A549 (cell line): ENCODE data around the gene DNMT3A. TPM values are rescaled to one million over a fixed set of nuclear protein-coding genes. Genes with fewer than 3 reads are reported as not detected.

Experiments used
- ATAC-seq, 2 experiments: fragments of 200-7000 bp in 1 of 2; fragments of >200 bp in 1 of 2; cut with Nextera tagmentation in 1 of 2; cut with Tn5 transposase in 1 of 2; 3 replicates each; pipeline versions ENCODE4 v1.8.0 to v1.9.1; 2018 to 2020; ENCODE audit warnings: mild to moderate bottlenecking in 1 of 2, moderate library complexity in 1 of 2
- CTCF ChIA-PET: fragments of 300-600 bp; sonication (Branson Sonifier 250); formaldehyde crosslinking; extraction: SDS; loops from one replicate; lab custom pipeline; 2021; ENCODE audit warnings: antibody characterized with exemption, inconsistent platforms; lab: Yijun Ruan, JAX
- POLR2A ChIA-PET: fragments of 350-600 bp; formaldehyde crosslinking; extraction: SDS; loops from one replicate; lab custom pipeline; 2021; ENCODE audit warnings: antibody characterized with exemption, inconsistent platforms; lab: Yijun Ruan, JAX
- DNase-seq, 2 experiments: peaks; one replicate each; pipeline versions ENCODE4 v3.0.0 to v3.0.0-alpha.2; 2011 to 2016; ENCODE audit warnings: low read depth in 1 of 2, low spot score in 1 of 2
- FAIRE-seq: peaks from 2 replicates; lab custom pipeline; 2011; peaks lifted over from hg19 to GRCh38; lab: Jason Lieb, UNC
- H3K27ac ChIP-seq, 2 experiments: fragments of >200 bp; sonication (Bioruptor Twin); formaldehyde crosslinking; 3 replicates each; pipeline ENCODE4 v1.5.1; 2016 to 2017
- H3K4me1 ChIP-seq: fragments of >200 bp; sonication (Bioruptor Twin); formaldehyde crosslinking; 3 replicates; pipeline ENCODE4 v1.6.1; 2016
- H3K4me2 ChIP-seq: fragments of >200 bp; sonication (Bioruptor Twin); formaldehyde crosslinking; 3 replicates; pipeline ENCODE4 v1.6.1; 2016
- H3K4me3 ChIP-seq: fragments of >200 bp; sonication (Bioruptor Twin); formaldehyde crosslinking; 3 replicates; pipeline ENCODE4 v1.5.1; 2016
- H3K9me3 ChIP-seq: fragments of >200 bp; sonication (Bioruptor Twin); formaldehyde crosslinking; 3 replicates; pipeline ENCODE4 v1.6.1; 2016
- ATOH8 ChIP-seq: fragments of 250-450 bp; sonication (Bioruptor Pico); IDR thresholded peaks from 2 replicates; pipeline ENCODE4 v1.5.0; 2020; ENCODE audit warnings: low read depth, mild to moderate bottlenecking, moderate library complexity
- BHLHE40 ChIP-seq: IDR thresholded peaks from 2 replicates; pipeline ENCODE4 v1.6.1; 2012; ENCODE audit warnings: low read depth, low read length, inconsistent platforms
- CBX2 ChIP-seq: fragments of 200-600 bp; sonication (generic); IDR thresholded peaks from 2 replicates; pipeline ENCODE4 v1.6.1; 2016; ENCODE audit warnings: low read depth, mild to moderate bottlenecking, borderline replicate concordance
- CTCF ChIP-seq: fragments of >200 bp; sonication (Bioruptor Twin); formaldehyde crosslinking; IDR thresholded peaks from 3 replicates; pipeline ENCODE4 v1.5.1; 2016
- FOSB ChIP-seq: fragments of 250-450 bp; sonication (Bioruptor Pico); IDR thresholded peaks from 2 replicates; pipeline ENCODE4 v1.5.0; 2020; ENCODE audit warnings: mild to moderate bottlenecking, moderate library complexity
- FOSL2 ChIP-seq, 2 experiments: fragments of 450-650 bp in 1 of 2; fragments of >200 bp in 1 of 2; sonication (Bioruptor Twin) in 1 of 2; formaldehyde crosslinking; IDR thresholded peaks; 2 replicates each; pipeline versions ENCODE4 v1.5.0 to v1.6.1; 2016 to 2020; ENCODE audit warnings: mild to moderate bottlenecking in 1 of 2, moderate library complexity in 1 of 2
- GATA3 ChIP-seq: IDR thresholded peaks from 2 replicates; pipeline ENCODE4 v1.6.1; 2012; ENCODE audit warnings: borderline replicate concordance
- HES2 ChIP-seq: fragments of >200 bp; sonication (Bioruptor Twin); formaldehyde crosslinking; IDR thresholded peaks from 2 replicates; pipeline ENCODE4 v1.6.1; 2016
- HEYL ChIP-seq: fragments of 250-450 bp; sonication (Bioruptor Pico); IDR thresholded peaks from 2 replicates; pipeline ENCODE4 v1.8.0; 2021; ENCODE audit warnings: mild to moderate bottlenecking, moderate library complexity
- HOXA7 ChIP-seq: fragments of 250-450 bp; sonication (Bioruptor Pico); IDR thresholded peaks from 2 replicates; pipeline ENCODE4 v1.5.0; 2020; ENCODE audit warnings: mild to moderate bottlenecking, moderate library complexity
- HOXB13 ChIP-seq: fragments of 250-450 bp; sonication (Bioruptor Pico); IDR thresholded peaks from 2 replicates; pipeline ENCODE4 v1.5.0; 2020; ENCODE audit warnings: low read depth, mild to moderate bottlenecking, moderate library complexity
- HOXB5 ChIP-seq: fragments of 250-450 bp; sonication (Bioruptor Pico); IDR thresholded peaks from 2 replicates; pipeline ENCODE4 v1.5.0; 2020; ENCODE audit warnings: mild to moderate bottlenecking, moderate library complexity
- JUN ChIP-seq, 2 experiments: fragments of >200 bp; sonication (Bioruptor Twin); formaldehyde crosslinking; IDR thresholded peaks; 2 replicates in 1 of 2; 3 replicates in 1 of 2; pipeline ENCODE4 v1.6.1; 2016 to 2017
- JUNB ChIP-seq: fragments of >200 bp; sonication (Bioruptor Twin); formaldehyde crosslinking; IDR thresholded peaks from 2 replicates; pipeline ENCODE4 v1.6.1; 2016
- KDM5A ChIP-seq: fragments of 200-600 bp; sonication (generic); IDR thresholded peaks from 2 replicates; pipeline ENCODE4 v1.6.1; 2016; ENCODE audit warnings: antibody characterized with exemption, mild to moderate bottlenecking
- MAX ChIP-seq: IDR thresholded peaks from 2 replicates; pipeline ENCODE4 v1.6.1; 2012
- MYC ChIP-seq: IDR thresholded peaks from 2 replicates; pipeline ENCODE4 v1.6.1; 2012; ENCODE audit warnings: mild to moderate bottlenecking, inconsistent platforms, low read length, improper control_type of control experiment, borderline replicate concordance
- NFE2L2 ChIP-seq: fragments of 150-350 bp; conservative IDR thresholded peaks from 2 replicates; pipeline ENCODE4 v1.6.1; 2014; ENCODE audit warnings: low read length
- PBX3 ChIP-seq: IDR thresholded peaks from 2 replicates; pipeline ENCODE4 v1.6.1; 2012
- POLR2A ChIP-seq: IDR thresholded peaks from 2 replicates; pipeline ENCODE4 v1.6.1; 2012; ENCODE audit warnings: mild to moderate bottlenecking, low read length
- RCOR1 ChIP-seq: fragments of 150-350 bp; IDR thresholded peaks from 2 replicates; pipeline ENCODE4 v1.6.1; 2014; ENCODE audit warnings: antibody characterized with exemption, low read length, low read depth
- REST ChIP-seq: fragments of 200-600 bp; sonication (generic); IDR thresholded peaks from 2 replicates; pipeline ENCODE4 v1.6.1; 2016; ENCODE audit warnings: antibody characterized with exemption, mild to moderate bottlenecking, moderate library complexity
- TFCP2L1 ChIP-seq: fragments of 250-450 bp; sonication (Bioruptor Pico); IDR thresholded peaks from 2 replicates; pipeline ENCODE4 v1.5.0; 2021; ENCODE audit warnings: mild to moderate bottlenecking
- ZFP36 ChIP-seq: fragments of 450-650 bp; IDR thresholded peaks from 2 replicates; pipeline ENCODE4 v1.6.1; 2014; ENCODE audit warnings: borderline replicate concordance; ENCODE audit not compliant: partially characterized antibody
- ZSCAN20 ChIP-seq: fragments of 250-450 bp; sonication (Bioruptor Pico); IDR thresholded peaks from 2 replicates; pipeline ENCODE4 v1.8.0; 2022; ENCODE audit warnings: mild to moderate bottlenecking, moderate library complexity
- WGBS: methylation state at CpG from one replicate; pipeline ENCODE4 v1.1.6; 2017; ENCODE audit errors: missing lambda C conversion rate; 5-methylcytosine and 5-hydroxymethylcytosine counted together
- polyA plus RNA-seq, 4 experiments: library from polyadenylated mRNA; depleted of rRNA in 3 of 4; stranded (reverse); fragments of >200 nt; fragmentation: RNase III in 1 of 4; extraction: RNeasy Plus Mini Kit Qiagen cat#74134 plus additional on column Dnase treatment in 1 of 4; gene quantifications; 2 replicates in 3 of 4; 3 replicates in 1 of 4; pipeline ENCODE4 v1.2.3, GENCODE V29; 2011 to 2017

Gene DNMT3A
- polyA plus RNA-seq, 2 of the 4 experiments (the other 2 are of a cell fraction) = 4.4 to 11.9 TPM

GRCh38 chr2:25337276-25337675 is 4.4 kb downstream of the DNMT3A start:
- FAIRE-seq = no peak
- Histone ChIP-seq H3K4me2 (no peak overlapping the region), H3K4me3 (no peak overlapping the region), H3K9me3 (no peaks in the 10 kb centered on the region), H3K27ac (no peak overlapping the region), H3K4me1 (peaks cover 4% of the 10 kb centered on the region; the same call in 2 of the 3 replicates)
- ATAC-seq = no peak
- whole genome bisulfite sequencing = 90% methylated on average over 10 of the region's 10 CpGs
- ChIA-PET POLR2A (interaction anchor here (0.5 kb wide), 1 partner anchor 15 kb away, joined by 4 read pairs; no protein-coding TSS in a partner anchor), CTCF (interaction anchor here (1.1 to 2.6 kb wide), 2 partner anchors 24 to 28 kb away, joined by 3 to 9 read pairs; no protein-coding TSS in a partner anchor)
- TF ChIP-seq HES2 (no peak), HOXA7 (CRISPR knock-in tag) (no peak), RCOR1 (no peak), GATA3 (no peak), CBX2 (no peak), ZSCAN20 (CRISPR knock-in tag) (no peak), HOXB13 (CRISPR knock-in tag) (no peak), CTCF (no peak), FOSL2 (IDR thresholded peaks at IDR 0.05) (no peak), FOSL2 (CRISPR knock-in tag; IDR thresholded peaks at IDR 0.05) (no peak), KDM5A (no peak), POLR2A (no peak), NFE2L2 (no peak), JUN (IDR thresholded peaks at IDR 0.05) (no peak), BHLHE40 (no peak), ZFP36 (no peak), TFCP2L1 (no peak), MYC (no peak), PBX3 (no peak)
- DNase-seq = no peak

GRCh38 chr2:25336383-25336841 is 5.3 kb downstream of the DNMT3A start:
- peaks cover 4% of the 10 kb centered on the region; the same call in 2 of the 3 replicates for H3K4me1 ChIP-seq
- H3K4me2 ChIP-seq = no peak overlapping the region
- no peaks in the 10 kb centered on the region for H3K9me3 ChIP-seq
- H3K4me3 ChIP-seq = no peak overlapping the region
- TF ChIP-seq HEYL (CRISPR knock-in tag) (no peak), JUNB (no peak), REST (no peak), ATOH8 (CRISPR knock-in tag) (no peak), FOSB (CRISPR knock-in tag) (no peak), MAX (no peak), HOXB5 (CRISPR knock-in tag) (no peak)
- H3K27ac ChIP-seq = no peak overlapping the region
- POLR2A ChIA-PET = no interaction called here
- CTCF ChIA-PET = interaction anchor here (1.1 to 1.9 kb wide), 2 partner anchors 9 to 28 kb away, joined by 3 to 4 read pairs; no protein-coding TSS in a partner anchor
- ATAC-seq (no peak), DNase-seq (no peak), FAIRE-seq (no peak)
- WGBS = 95% methylated on average over 10 of the region's 10 CpGs
